HEK293 (cell line): ENCODE measurements around the gene FGF12.

ENCODE experiments used
- HOXA7 ChIP-seq: sonication (generic); formaldehyde crosslinking; IDR thresholded peaks from 2 replicates; pipeline ENCODE4 v1.8.1; 2022; ENCODE audit warnings: missing genetic modification reagents, borderline replicate concordance
- ZBTB20 ChIP-seq: fragments of 450-650 bp; formaldehyde crosslinking; IDR thresholded peaks from 2 replicates; pipeline ENCODE4 v1.5.1; 2016; ENCODE audit warnings: missing biosample characterization, missing genetic modification characterization
- ZBTB49 ChIP-seq: fragments of 450-650 bp; formaldehyde crosslinking; IDR thresholded peaks from 2 replicates; pipeline ENCODE4 v1.5.1; 2016; ENCODE audit warnings: missing biosample characterization, missing genetic modification characterization, low read depth
- ZBTB7A ChIP-seq: fragments of 450-650 bp; formaldehyde crosslinking; IDR thresholded peaks from 2 replicates; pipeline ENCODE4 v1.5.1; 2016; ENCODE audit warnings: low read depth, missing biosample characterization, missing genetic modification characterization
- ZNF391 ChIP-seq: fragments of 450-650 bp; formaldehyde crosslinking; IDR thresholded peaks from 2 replicates; pipeline ENCODE4 v1.5.1; 2016; ENCODE audit warnings: low read depth, missing biosample characterization, missing genetic modification characterization, borderline replicate concordance
- ZNF792 ChIP-seq: fragments of 450-650 bp; formaldehyde crosslinking; IDR thresholded peaks from 2 replicates; pipeline ENCODE4 v1.5.1; 2016; ENCODE audit warnings: missing biosample characterization, missing genetic modification characterization
- TF ChIP-seq, protein P1 (sequence below): fragments of 450-650 bp; formaldehyde crosslinking; IDR thresholded peaks from 2 replicates; pipeline ENCODE4 v1.5.1; 2016; ENCODE audit warnings: missing biosample characterization, missing genetic modification characterization
- TF ChIP-seq, protein P2 (sequence below): fragments of 450-650 bp; formaldehyde crosslinking; optimal IDR thresholded peaks from 2 replicates; pipeline ENCODE3; 2016; ENCODE audit warnings: missing biosample characterization, mild to moderate bottlenecking, missing genetic modification characterization

DNA sequence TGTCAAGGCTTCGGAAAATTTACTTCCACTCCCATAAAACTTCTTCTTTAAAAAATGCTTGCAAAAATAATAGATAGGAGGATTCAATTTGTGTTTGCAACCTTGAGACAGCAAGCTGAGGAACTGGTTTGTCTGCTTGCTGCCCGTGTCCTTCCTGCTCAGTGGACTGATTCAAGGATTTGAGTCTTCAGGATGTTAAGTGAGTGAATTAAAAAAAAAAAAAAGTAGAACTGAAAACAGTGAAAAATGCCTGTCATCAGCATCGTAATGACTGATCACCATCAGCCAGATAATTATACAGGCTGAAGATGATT lies 453.7 kb downstream of the FGF12 start:
- TF ChIP-seq, protein P1, sequence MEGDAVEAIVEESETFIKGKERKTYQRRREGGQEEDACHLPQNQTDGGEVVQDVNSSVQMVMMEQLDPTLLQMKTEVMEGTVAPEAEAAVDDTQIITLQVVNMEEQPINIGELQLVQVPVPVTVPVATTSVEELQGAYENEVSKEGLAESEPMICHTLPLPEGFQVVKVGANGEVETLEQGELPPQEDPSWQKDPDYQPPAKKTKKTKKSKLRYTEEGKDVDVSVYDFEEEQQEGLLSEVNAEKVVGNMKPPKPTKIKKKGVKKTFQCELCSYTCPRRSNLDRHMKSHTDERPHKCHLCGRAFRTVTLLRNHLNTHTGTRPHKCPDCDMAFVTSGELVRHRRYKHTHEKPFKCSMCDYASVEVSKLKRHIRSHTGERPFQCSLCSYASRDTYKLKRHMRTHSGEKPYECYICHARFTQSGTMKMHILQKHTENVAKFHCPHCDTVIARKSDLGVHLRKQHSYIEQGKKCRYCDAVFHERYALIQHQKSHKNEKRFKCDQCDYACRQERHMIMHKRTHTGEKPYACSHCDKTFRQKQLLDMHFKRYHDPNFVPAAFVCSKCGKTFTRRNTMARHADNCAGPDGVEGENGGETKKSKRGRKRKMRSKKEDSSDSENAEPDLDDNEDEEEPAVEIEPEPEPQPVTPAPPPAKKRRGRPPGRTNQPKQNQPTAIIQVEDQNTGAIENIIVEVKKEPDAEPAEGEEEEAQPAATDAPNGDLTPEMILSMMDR, result no peak
- no peak for TF ChIP-seq ZBTB7A (tag by site-specific recombination)
- no peak for TF ChIP-seq ZNF391 (tag by site-specific recombination)
- no peak for TF ChIP-seq ZBTB49 (tag by site-specific recombination)
- no peak for TF ChIP-seq ZBTB20 (tag by site-specific recombination)
- no peak for TF ChIP-seq HOXA7 (CRISPR knock-in tag)
- TF ChIP-seq, protein P2, sequence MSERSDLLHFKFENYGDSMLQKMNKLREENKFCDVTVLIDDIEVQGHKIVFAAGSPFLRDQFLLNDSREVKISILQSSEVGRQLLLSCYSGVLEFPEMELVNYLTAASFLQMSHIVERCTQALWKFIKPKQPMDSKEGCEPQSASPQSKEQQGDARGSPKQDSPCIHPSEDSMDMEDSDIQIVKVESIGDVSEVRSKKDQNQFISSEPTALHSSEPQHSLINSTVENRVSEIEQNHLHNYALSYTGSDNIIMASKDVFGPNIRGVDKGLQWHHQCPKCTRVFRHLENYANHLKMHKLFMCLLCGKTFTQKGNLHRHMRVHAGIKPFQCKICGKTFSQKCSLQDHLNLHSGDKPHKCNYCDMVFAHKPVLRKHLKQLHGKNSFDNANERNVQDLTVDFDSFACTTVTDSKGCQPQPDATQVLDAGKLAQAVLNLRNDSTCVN (tag by site-specific recombination), result no peak
- TF ChIP-seq ZNF792, result no peak
